ENCODE measurements around the gene OSTN.
"Not testable (repeated sequence)": the region's sequence is repeated elsewhere in the genome, so short reads cannot be mapped to it uniquely, and the experiment has no call there.

OSTN gene

GRCh38 chr3:191169566-191169965 is 29.5 kb upstream of the OSTN start:
- DNase-seq (ENCODE audit: low read depth) = no peak
- TF ChIP-seq CTCF (IDR thresholded peaks at IDR 0.05; ENCODE audit: insufficient read depth, low read depth, low read length, missing control alignments) = no peak
- no peak overlapping the region for H3K4me3 ChIP-seq (ENCODE audit: low read length)

- TF ChIP-seq CTCF (IDR thresholded peaks at IDR 0.05; ENCODE audit: insufficient read depth, low read depth, low read length, missing control alignments) = no peak
- DNase-seq (ENCODE audit: low read depth) = no peak
- no peak overlapping the region for H3K4me3 ChIP-seq (ENCODE audit: low read length)
These were observed 28.9 kb upstream of the OSTN start for GRCh38 chr3:191170097-191170496.

GRCh38 chr3:191175102-191175501 is 23.9 kb upstream of the OSTN start:
- H3K4me3 ChIP-seq (ENCODE audit: low read length) = no peak overlapping the region
- no peak for DNase-seq (ENCODE audit: low read depth)
- TF ChIP-seq CTCF (IDR thresholded peaks at IDR 0.05; ENCODE audit: insufficient read depth, low read depth, low read length, missing control alignments) = no peak

GRCh38 chr3:191176038-191176785 is 22.8 kb upstream of the OSTN start:
- no peak for TF ChIP-seq CTCF (IDR thresholded peaks at IDR 0.05; ENCODE audit: insufficient read depth, low read depth, low read length, missing control alignments)
- no peak overlapping the region for H3K4me3 ChIP-seq (ENCODE audit: low read length)
- DNase-seq (ENCODE audit: low read depth) = no peak

GRCh38 chr3:191185382-191185781 is 13.7 kb upstream of the OSTN start:
- not testable (repeated sequence) for DNase-seq (ENCODE audit: low read depth); H3K4me3 ChIP-seq (ENCODE audit: low read length)

- peak; percentile 51 for DNase-seq (ENCODE audit: low read depth)
- not testable (repeated sequence) for H3K4me3 ChIP-seq (ENCODE audit: low read length)
These were observed 10.8 kb upstream of the OSTN start for GRCh38 chr3:191188246-191188645.

GRCh38 chr3:191192270-191192669 is 6.8 kb upstream of the OSTN start:
- not testable (repeated sequence) for H3K4me3 ChIP-seq (ENCODE audit: low read length); DNase-seq (ENCODE audit: low read depth)

GRCh38 chr3:191192941-191193340 is 6.1 kb upstream of the OSTN start:
- DNase-seq (ENCODE audit: low read depth) = no peak
- TF ChIP-seq CTCF (IDR thresholded peaks at IDR 0.05; ENCODE audit: insufficient read depth, low read depth, low read length, missing control alignments) = no peak
- no peak overlapping the region for H3K4me3 ChIP-seq (ENCODE audit: low read length)
